ENCODE data around the gene MEPCE.

The MEPCE gene

GRCh38 chr7:100400041-100400440 is 29.6 kb upstream of the MEPCE start:
- H3K18ac ChIP-seq (ENCODE audit: low read length), result no peak overlapping the region
- H3K27ac ChIP-seq (ENCODE audit: low read depth, low read length), result no peak overlapping the region
- H3K79me2 ChIP-seq (ENCODE audit: control insufficient read depth, insufficient read depth, low read length), result no peaks in the 10 kb centered on the region
- WGBS (ENCODE audit: extremely low coverage, insufficient coverage, low lambda C conversion rate), result no CpG with 5 or more reads among the region's 3 CpGs
- H3K4me1 ChIP-seq (ENCODE audit: control insufficient read depth, low read depth, low read length), result no peaks in the 10 kb centered on the region
- no peak overlapping the region for H3K9ac ChIP-seq (ENCODE audit: low read length)
- H3K79me1 ChIP-seq (ENCODE audit: low read length), result no peaks in the 10 kb centered on the region
- no peak overlapping the region for H2AK5ac ChIP-seq (ENCODE audit: low read length)
- no peak for DNase-seq
- no peak overlapping the region for H4K5ac ChIP-seq (ENCODE audit: low read length)
- H2BK120ac ChIP-seq (ENCODE audit: low read depth, low read length), result no peak overlapping the region
- H4K8ac ChIP-seq (ENCODE audit: low read depth, low read length), result no peak overlapping the region
- no peak overlapping the region for H3K23ac ChIP-seq (ENCODE audit: low read length)
- no peak overlapping the region for H3K4me2 ChIP-seq (ENCODE audit: low read length)
- no peak overlapping the region for H2BK15ac ChIP-seq (replicated peaks; ENCODE audit: low read depth)
- H3K4ac ChIP-seq (ENCODE audit: low read depth, low read length), result no peak overlapping the region
- H3K4me3 ChIP-seq (ENCODE audit: low read length), result no peak overlapping the region
- H3K56ac ChIP-seq (ENCODE audit: low read length), result no peak overlapping the region
- no peaks in the 10 kb centered on the region for H3K27me3 ChIP-seq (ENCODE audit: insufficient read depth, low read length, poor library complexity)
- no peaks in the 10 kb centered on the region for H3K36me3 ChIP-seq (ENCODE audit: control insufficient read depth, insufficient read depth, low read length)
- H2BK5ac ChIP-seq (ENCODE audit: low read length), result no peak overlapping the region

- no peaks in the 10 kb centered on the region for H3K79me2 ChIP-seq (ENCODE audit: control insufficient read depth, insufficient read depth, low read length)
- H3K4me1 ChIP-seq (ENCODE audit: control insufficient read depth, low read depth, low read length), result no peaks in the 10 kb centered on the region
- H3K36me3 ChIP-seq (ENCODE audit: control insufficient read depth, insufficient read depth, low read length), result no peaks in the 10 kb centered on the region
- no peak overlapping the region for H3K56ac ChIP-seq (ENCODE audit: low read length)
- no peak overlapping the region for H4K5ac ChIP-seq (ENCODE audit: low read length)
- no peak overlapping the region for H2BK5ac ChIP-seq (ENCODE audit: low read length)
- no peak overlapping the region for H4K8ac ChIP-seq (ENCODE audit: low read depth, low read length)
- no peak overlapping the region for H3K4me2 ChIP-seq (ENCODE audit: low read length)
- no peak overlapping the region for H2BK15ac ChIP-seq (replicated peaks; ENCODE audit: low read depth)
- H3K23ac ChIP-seq (ENCODE audit: low read length), result no peak overlapping the region
- no peaks in the 10 kb centered on the region for H3K79me1 ChIP-seq (ENCODE audit: low read length)
- H3K4me3 ChIP-seq (ENCODE audit: low read length), result no peak overlapping the region
- H3K9ac ChIP-seq (ENCODE audit: low read length), result no peak overlapping the region
- H3K18ac ChIP-seq (ENCODE audit: low read length), result no peak overlapping the region
- H3K4ac ChIP-seq (ENCODE audit: low read depth, low read length), result no peak overlapping the region
- peak; percentile 65 for DNase-seq
- no peak overlapping the region for H3K27ac ChIP-seq (ENCODE audit: low read depth, low read length)
- H3K27me3 ChIP-seq (ENCODE audit: insufficient read depth, low read length, poor library complexity), result no peaks in the 10 kb centered on the region
- WGBS (ENCODE audit: extremely low coverage, insufficient coverage, low lambda C conversion rate), result no CpG with 5 or more reads among the region's 11 CpGs
- H2BK120ac ChIP-seq (ENCODE audit: low read depth, low read length), result no peak overlapping the region
- H2AK5ac ChIP-seq (ENCODE audit: low read length), result no peak overlapping the region
Measured at GRCh38 chr7:100400656-100401055, 29.0 kb upstream of the MEPCE start.

- H3K4ac ChIP-seq (ENCODE audit: low read depth, low read length), result no peak overlapping the region
- no peak overlapping the region for H2BK5ac ChIP-seq (ENCODE audit: low read length)
- no peaks in the 10 kb centered on the region for H3K79me2 ChIP-seq (ENCODE audit: control insufficient read depth, insufficient read depth, low read length)
- H3K23ac ChIP-seq (ENCODE audit: low read length), result no peak overlapping the region
- H3K18ac ChIP-seq (ENCODE audit: low read length), result no peak overlapping the region
- H3K79me1 ChIP-seq (ENCODE audit: low read length), result no peaks in the 10 kb centered on the region
- H3K27ac ChIP-seq (ENCODE audit: low read depth, low read length), result no peak overlapping the region
- no peak overlapping the region for H3K56ac ChIP-seq (ENCODE audit: low read length)
- no peak overlapping the region for H2BK15ac ChIP-seq (replicated peaks; ENCODE audit: low read depth)
- no peak overlapping the region for H4K5ac ChIP-seq (ENCODE audit: low read length)
- no peak overlapping the region for H3K9ac ChIP-seq (ENCODE audit: low read length)
- H2AK5ac ChIP-seq (ENCODE audit: low read length), result no peak overlapping the region
- H3K4me2 ChIP-seq (ENCODE audit: low read length), result no peak overlapping the region
- no peaks in the 10 kb centered on the region for H3K4me1 ChIP-seq (ENCODE audit: control insufficient read depth, low read depth, low read length)
- H3K27me3 ChIP-seq (ENCODE audit: insufficient read depth, low read length, poor library complexity), result no peaks in the 10 kb centered on the region
- H4K8ac ChIP-seq (ENCODE audit: low read depth, low read length), result no peak overlapping the region
- no peak for DNase-seq
- no peak overlapping the region for H2BK120ac ChIP-seq (ENCODE audit: low read depth, low read length)
- WGBS (ENCODE audit: extremely low coverage, insufficient coverage, low lambda C conversion rate), result no CpG with 5 or more reads among the region's 5 CpGs
- H3K36me3 ChIP-seq (ENCODE audit: control insufficient read depth, insufficient read depth, low read length), result no peaks in the 10 kb centered on the region
- no peak overlapping the region for H3K4me3 ChIP-seq (ENCODE audit: low read length)
Measured at GRCh38 chr7:100401811-100402210, 27.8 kb upstream of the MEPCE start.

DNA sequence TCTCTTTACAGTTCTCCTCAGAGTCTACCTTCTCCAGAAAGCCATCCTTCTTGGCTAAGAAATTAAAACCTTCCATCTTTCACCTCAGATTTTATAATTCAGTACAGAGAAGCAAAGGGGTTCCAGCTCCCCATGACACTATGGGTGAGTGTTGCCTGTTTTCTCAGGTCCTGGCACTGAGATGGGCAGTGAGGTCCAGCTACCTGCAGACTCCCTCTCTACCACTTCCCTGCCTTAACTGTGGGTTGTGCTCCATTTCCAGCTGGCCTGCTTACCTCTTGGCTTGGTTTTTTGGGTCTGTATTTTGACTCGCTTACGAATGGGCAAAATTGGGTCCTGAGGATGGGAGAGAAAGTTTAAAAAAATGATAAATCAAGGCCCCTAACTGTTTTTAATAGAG is 27.4 kb upstream of the MEPCE start:
- no CpG with 5 or more reads among the region's 2 CpGs for whole genome bisulfite sequencing (ENCODE audit: extremely low coverage, insufficient coverage, low lambda C conversion rate)
- no peak overlapping the region for H3K18ac ChIP-seq (ENCODE audit: low read length)
- no peak overlapping the region for H3K27ac ChIP-seq (ENCODE audit: low read depth, low read length)
- no peak overlapping the region for H2BK5ac ChIP-seq (ENCODE audit: low read length)
- H3K4me3 ChIP-seq (ENCODE audit: low read length), result no peak overlapping the region
- H2BK15ac ChIP-seq (replicated peaks; ENCODE audit: low read depth), result no peak overlapping the region
- H4K8ac ChIP-seq (ENCODE audit: low read depth, low read length), result no peak overlapping the region
- no peak overlapping the region for H3K23ac ChIP-seq (ENCODE audit: low read length)
- H3K36me3 ChIP-seq (ENCODE audit: control insufficient read depth, insufficient read depth, low read length), result no peaks in the 10 kb centered on the region
- H4K5ac ChIP-seq (ENCODE audit: low read length), result no peak overlapping the region
- H2AK5ac ChIP-seq (ENCODE audit: low read length), result no peak overlapping the region
- no peaks in the 10 kb centered on the region for H3K79me1 ChIP-seq (ENCODE audit: low read length)
- H3K4ac ChIP-seq (ENCODE audit: low read depth, low read length), result no peak overlapping the region
- H3K79me2 ChIP-seq (ENCODE audit: control insufficient read depth, insufficient read depth, low read length), result no peaks in the 10 kb centered on the region
- DNase-seq, result no peak
- H3K4me1 ChIP-seq (ENCODE audit: control insufficient read depth, low read depth, low read length), result no peaks in the 10 kb centered on the region
- no peaks in the 10 kb centered on the region for H3K27me3 ChIP-seq (ENCODE audit: insufficient read depth, low read length, poor library complexity)
- no peak overlapping the region for H3K9ac ChIP-seq (ENCODE audit: low read length)
- H3K56ac ChIP-seq (ENCODE audit: low read length), result no peak overlapping the region
- H3K4me2 ChIP-seq (ENCODE audit: low read length), result no peak overlapping the region
- H2BK120ac ChIP-seq (ENCODE audit: low read depth, low read length), result no peak overlapping the region

- no peaks in the 10 kb centered on the region for H3K4me1 ChIP-seq (ENCODE audit: control insufficient read depth, low read depth, low read length)
- no peak overlapping the region for H2BK120ac ChIP-seq (ENCODE audit: low read depth, low read length)
- H4K8ac ChIP-seq (ENCODE audit: low read depth, low read length), result no peak overlapping the region
- no peak overlapping the region for H2AK5ac ChIP-seq (ENCODE audit: low read length)
- H3K23ac ChIP-seq (ENCODE audit: low read length), result no peak overlapping the region
- DNase-seq, result no peak
- no peak overlapping the region for H3K4me3 ChIP-seq (ENCODE audit: low read length)
- no peak overlapping the region for H3K9ac ChIP-seq (ENCODE audit: low read length)
- no peak overlapping the region for H2BK5ac ChIP-seq (ENCODE audit: low read length)
- no peaks in the 10 kb centered on the region for H3K79me2 ChIP-seq (ENCODE audit: control insufficient read depth, insufficient read depth, low read length)
- H3K4ac ChIP-seq (ENCODE audit: low read depth, low read length), result no peak overlapping the region
- H3K36me3 ChIP-seq (ENCODE audit: control insufficient read depth, insufficient read depth, low read length), result no peaks in the 10 kb centered on the region
- H3K4me2 ChIP-seq (ENCODE audit: low read length), result no peak overlapping the region
- H2BK15ac ChIP-seq (replicated peaks; ENCODE audit: low read depth), result no peak overlapping the region
- no peak overlapping the region for H3K56ac ChIP-seq (ENCODE audit: low read length)
- no peak overlapping the region for H3K27ac ChIP-seq (ENCODE audit: low read depth, low read length)
- WGBS (ENCODE audit: extremely low coverage, insufficient coverage, low lambda C conversion rate), result no CpG with 5 or more reads among the region's 6 CpGs
- H3K18ac ChIP-seq (ENCODE audit: low read length), result no peak overlapping the region
- H4K5ac ChIP-seq (ENCODE audit: low read length), result no peak overlapping the region
- H3K79me1 ChIP-seq (ENCODE audit: low read length), result no peaks in the 10 kb centered on the region
- H3K27me3 ChIP-seq (ENCODE audit: insufficient read depth, low read length, poor library complexity), result no peaks in the 10 kb centered on the region
Measured at GRCh38 chr7:100406767-100407166, 22.9 kb upstream of the MEPCE start.

- no CpG with 5 or more reads among the region's 12 CpGs for WGBS (ENCODE audit: extremely low coverage, insufficient coverage, low lambda C conversion rate)
- DNase-seq, result peak; percentile 78
- Histone ChIP-seq H2BK15ac (replicated peaks; ENCODE audit: low read depth) (no peak overlapping the region), H4K5ac (ENCODE audit: low read length) (no peak overlapping the region), H3K27me3 (ENCODE audit: insufficient read depth, low read length, poor library complexity) (no peaks in the 10 kb centered on the region), H2BK120ac (ENCODE audit: low read depth, low read length) (no peak overlapping the region), H3K4me3 (ENCODE audit: low read length) (no peak overlapping the region), H3K18ac (ENCODE audit: low read length) (no peak overlapping the region), H3K36me3 (ENCODE audit: control insufficient read depth, insufficient read depth, low read length) (no peaks in the 10 kb centered on the region), H3K23ac (ENCODE audit: low read length) (no peak overlapping the region), H3K79me2 (ENCODE audit: control insufficient read depth, insufficient read depth, low read length) (no peaks in the 10 kb centered on the region), H3K4me1 (ENCODE audit: control insufficient read depth, low read depth, low read length) (no peaks in the 10 kb centered on the region), H3K56ac (ENCODE audit: low read length) (no peak overlapping the region), H3K9ac (ENCODE audit: low read length) (no peak overlapping the region), H3K4me2 (ENCODE audit: low read length) (no peak overlapping the region), H4K8ac (ENCODE audit: low read depth, low read length) (no peak overlapping the region), H3K27ac (ENCODE audit: low read depth, low read length) (no peak overlapping the region), H2BK5ac (ENCODE audit: low read length) (no peak overlapping the region), H3K4ac (ENCODE audit: low read depth, low read length) (no peak overlapping the region), H2AK5ac (ENCODE audit: low read length) (no peak overlapping the region), H3K79me1 (ENCODE audit: low read length) (no peaks in the 10 kb centered on the region)
Measured at GRCh38 chr7:100407285-100408180, 22.1 kb upstream of the MEPCE start.
